OCI-LY1 (cell line): ENCODE data around the gene CAVIN4.

Experiments used
- EZH2 ChIP-seq: fragments of 200-600 bp; sonication (generic), shearing (Covaris generic); IDR thresholded peaks from 2 replicates; pipeline ENCODE4 v1.8.0; 2017; ENCODE audit warnings: borderline replicate concordance, mixed run types, mild to moderate bottlenecking, antibody characterized with exemption, low read length, moderate library complexity, mixed read lengths
- TF ChIP-seq, protein P1 (sequence below): fragments of 200-600 bp; sonication (generic), shearing (Covaris generic); IDR thresholded peaks from 2 replicates; pipeline ENCODE4 v1.5.1; 2017; ENCODE audit warnings: mild to moderate bottlenecking, antibody characterized with exemption, low read length, moderate library complexity, mixed read lengths

DNA sequence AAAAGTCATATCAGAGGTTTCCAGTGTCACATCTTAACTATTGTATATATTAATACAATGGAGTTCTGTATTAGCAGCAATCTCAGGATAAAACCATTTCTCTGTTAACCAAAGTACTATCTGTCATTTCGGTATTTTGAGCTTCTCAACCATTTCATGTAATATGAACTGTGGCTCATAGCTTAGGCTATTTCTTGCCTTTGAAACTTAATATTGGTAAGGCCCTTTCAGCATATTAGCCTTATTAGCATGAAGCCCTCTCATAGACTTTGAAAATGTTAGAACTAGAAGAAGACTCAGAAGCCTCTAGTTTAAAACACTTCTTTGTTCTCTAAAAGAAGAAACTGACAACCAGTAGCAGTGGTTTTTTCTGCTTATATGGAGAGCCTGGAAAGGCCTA is 731 bp downstream of the CAVIN4 start:
- TF ChIP-seq, protein P1, sequence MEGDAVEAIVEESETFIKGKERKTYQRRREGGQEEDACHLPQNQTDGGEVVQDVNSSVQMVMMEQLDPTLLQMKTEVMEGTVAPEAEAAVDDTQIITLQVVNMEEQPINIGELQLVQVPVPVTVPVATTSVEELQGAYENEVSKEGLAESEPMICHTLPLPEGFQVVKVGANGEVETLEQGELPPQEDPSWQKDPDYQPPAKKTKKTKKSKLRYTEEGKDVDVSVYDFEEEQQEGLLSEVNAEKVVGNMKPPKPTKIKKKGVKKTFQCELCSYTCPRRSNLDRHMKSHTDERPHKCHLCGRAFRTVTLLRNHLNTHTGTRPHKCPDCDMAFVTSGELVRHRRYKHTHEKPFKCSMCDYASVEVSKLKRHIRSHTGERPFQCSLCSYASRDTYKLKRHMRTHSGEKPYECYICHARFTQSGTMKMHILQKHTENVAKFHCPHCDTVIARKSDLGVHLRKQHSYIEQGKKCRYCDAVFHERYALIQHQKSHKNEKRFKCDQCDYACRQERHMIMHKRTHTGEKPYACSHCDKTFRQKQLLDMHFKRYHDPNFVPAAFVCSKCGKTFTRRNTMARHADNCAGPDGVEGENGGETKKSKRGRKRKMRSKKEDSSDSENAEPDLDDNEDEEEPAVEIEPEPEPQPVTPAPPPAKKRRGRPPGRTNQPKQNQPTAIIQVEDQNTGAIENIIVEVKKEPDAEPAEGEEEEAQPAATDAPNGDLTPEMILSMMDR = no peak
- TF ChIP-seq EZH2 = no peak
